Right lobe of liver (tissue), 6 donors: ENCODE data around the gene SSBP3. TPM values are rescaled to one million over a fixed set of nuclear protein-coding genes. Genes with fewer than 3 reads are reported as not detected.

ENCODE experiments used
- ATAC-seq, 4 donors: fragments of 200-7000 bp; cut with Tn5 transposase; one replicate each; pipeline ENCODE4 v1.9.1; 2020; ENCODE audit warnings: mild to moderate bottlenecking in 4 of 4, moderate library complexity in 4 of 4
- DNase-seq, 3 donors: peaks; one replicate each; pipeline ENCODE4 v3.0.0-alpha.2; 2020
- H3K27ac ChIP-seq, 3 donors: fragments of 200-600 bp; one replicate each; pipeline ENCODE4 v1.8.0; 2022
- H3K27me3 ChIP-seq, 2 donors: fragments of 200-600 bp; one replicate each; pipeline ENCODE4 v1.8.0; 2022
- H3K36me3 ChIP-seq, 4 donors: fragments of 200-600 bp; sonication (generic) in 1 of 4; one replicate each; pipeline versions ENCODE4 v1.5.1 to v1.8.0; 2017 to 2022; ENCODE audit warnings: control low read depth in 1 of 4
- H3K4me1 ChIP-seq, 4 donors: fragments of 200-600 bp; sonication (generic) in 1 of 4; one replicate each; pipeline versions ENCODE4 v1.5.1 to v1.8.0; 2017 to 2022; ENCODE audit warnings: control low read depth in 1 of 4
- H3K4me3 ChIP-seq, 3 donors: fragments of 200-600 bp; one replicate each; pipeline ENCODE4 v1.8.0; 2022
- H3K9me3 ChIP-seq, 4 donors: fragments of 200-600 bp; sonication (generic) in 1 of 4; one replicate each; pipeline versions ENCODE4 v1.5.1 to v1.8.0; 2017 to 2022; ENCODE audit warnings: control low read depth in 1 of 4
- POLR2A ChIP-seq: fragments of 450-650 bp; IDR thresholded peaks from one replicate; pipeline ENCODE4 v1.6.1; 2017; ENCODE audit warnings: antibody characterized with exemption, mild to moderate bottlenecking
- WGBS: methylation state at CpG from one replicate; pipeline ENCODE4 v1.1.6; 2018; ENCODE audit warnings: low coverage, low lambda C conversion rate; ENCODE audit not compliant: insufficient coverage; ENCODE audit errors: missing lambda C conversion rate; 5-methylcytosine and 5-hydroxymethylcytosine counted together
- intact Hi-C, 2 donors: fragments of 100-400 bp; cut with DNase I; formaldehyde crosslinking; loops; one replicate each; pipeline versions ENCODE4 v1.11.2 to v1.14.1; 2022
- total RNA-seq, 6 experiments: library from RNA; depleted of rRNA in 2 of 6; stranded (reverse); fragments of >200 nt in 2 of 6; fragmentation: NEBNext Ultra II Directional in 3 of 6; extraction: Animal tissue kit (Norgen Biotek cat#: 25700) in 3 of 6; gene quantifications; one replicate each; pipeline versions ENCODE4 v1.1.0 to v1.2.4, GENCODE V29; 2016 to 2023
- TF ChIP-seq, protein P1 (sequence below), 4 donors: fragments of 200-600 bp in 3 of 4; fragments of 450-650 bp in 1 of 4; IDR thresholded peaks; one replicate each; pipeline versions ENCODE4 v1.5.1 to v1.8.0; 2016 to 2022; ENCODE audit warnings: antibody characterized with exemption in 4 of 4, mild to moderate bottlenecking in 2 of 4
- donor health status: DM: no; HTN: yes; CAD: no.
- donor health status: DM: no; HTN: no; CAD: no.
- donor health status: DM: no; HTN: no; CAD: no.
- donor health status: DM: no; HTN: yes; CAD: no.
- donor health status: DM: no; HTN: yes; CAD: no.

The SSBP3 gene
- total RNA-seq, 6 experiments from 2014 or later, result 19.4 to 34.1 (median 24.4) TPM

- DNase-seq (no peak), ATAC-seq (no peak)
- WGBS, result 97% methylated on average over 5 of the region's 17 CpGs
- Histone ChIP-seq H3K27ac (no peak overlapping the region), H3K4me3 (no peak overlapping the region), H3K4me1 (peaks cover 0 to 27% (median 15%) of the 10 kb centered on the region in 4 donors), H3K36me3 (no peaks in the 10 kb centered on the region), H3K27me3 (no peaks in the 10 kb centered on the region), H3K9me3 (no peaks in the 10 kb centered on the region)
- intact Hi-C loops, result no loop called here
- TF ChIP-seq, protein P1, sequence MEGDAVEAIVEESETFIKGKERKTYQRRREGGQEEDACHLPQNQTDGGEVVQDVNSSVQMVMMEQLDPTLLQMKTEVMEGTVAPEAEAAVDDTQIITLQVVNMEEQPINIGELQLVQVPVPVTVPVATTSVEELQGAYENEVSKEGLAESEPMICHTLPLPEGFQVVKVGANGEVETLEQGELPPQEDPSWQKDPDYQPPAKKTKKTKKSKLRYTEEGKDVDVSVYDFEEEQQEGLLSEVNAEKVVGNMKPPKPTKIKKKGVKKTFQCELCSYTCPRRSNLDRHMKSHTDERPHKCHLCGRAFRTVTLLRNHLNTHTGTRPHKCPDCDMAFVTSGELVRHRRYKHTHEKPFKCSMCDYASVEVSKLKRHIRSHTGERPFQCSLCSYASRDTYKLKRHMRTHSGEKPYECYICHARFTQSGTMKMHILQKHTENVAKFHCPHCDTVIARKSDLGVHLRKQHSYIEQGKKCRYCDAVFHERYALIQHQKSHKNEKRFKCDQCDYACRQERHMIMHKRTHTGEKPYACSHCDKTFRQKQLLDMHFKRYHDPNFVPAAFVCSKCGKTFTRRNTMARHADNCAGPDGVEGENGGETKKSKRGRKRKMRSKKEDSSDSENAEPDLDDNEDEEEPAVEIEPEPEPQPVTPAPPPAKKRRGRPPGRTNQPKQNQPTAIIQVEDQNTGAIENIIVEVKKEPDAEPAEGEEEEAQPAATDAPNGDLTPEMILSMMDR (IDR thresholded peaks at IDR 0.05), result no peak
- no peak for TF ChIP-seq POLR2A
These were observed 53.4 kb downstream of the SSBP3 start for GRCh38 chr1:54352755-54353154.

DNA sequence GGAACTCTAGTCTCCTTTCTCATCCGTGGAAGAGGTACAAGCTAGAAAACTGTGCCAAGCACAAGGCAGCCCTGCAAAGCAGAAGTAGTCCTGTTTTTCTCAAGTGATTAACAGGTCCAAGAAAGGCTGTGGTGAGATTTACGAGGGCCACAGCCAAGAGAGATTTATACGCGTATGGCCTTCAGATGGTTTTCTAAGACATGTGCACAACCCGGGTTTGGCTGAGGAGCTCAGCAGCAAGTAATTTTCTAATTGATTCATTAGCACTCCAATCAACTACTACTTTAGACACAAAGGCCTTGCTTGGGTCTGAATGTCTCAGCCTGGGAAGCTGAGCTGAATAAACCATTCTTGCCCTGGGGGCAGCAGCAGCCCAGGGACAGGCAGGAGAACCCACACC lies 55.8 kb downstream of the SSBP3 start:
- H3K4me1 ChIP-seq, result peaks cover 0 to 16% (median 5%) of the 10 kb centered on the region in 4 donors
- DNase-seq (no peak), ATAC-seq (no peak)
- no peaks in the 10 kb centered on the region for H3K27me3 ChIP-seq
- TF ChIP-seq POLR2A, result no peak
- TF ChIP-seq, protein P1 (IDR thresholded peaks at IDR 0.05), result no peak
- no peaks in the 10 kb centered on the region for H3K36me3 ChIP-seq
- intact Hi-C loops, result no loop called here
- WGBS, result 73% methylated on average over 1 of the region's 5 CpGs
- no peaks in the 10 kb centered on the region for H3K9me3 ChIP-seq
- H3K4me3 ChIP-seq, result no peak overlapping the region
- no peak overlapping the region for H3K27ac ChIP-seq

DNA sequence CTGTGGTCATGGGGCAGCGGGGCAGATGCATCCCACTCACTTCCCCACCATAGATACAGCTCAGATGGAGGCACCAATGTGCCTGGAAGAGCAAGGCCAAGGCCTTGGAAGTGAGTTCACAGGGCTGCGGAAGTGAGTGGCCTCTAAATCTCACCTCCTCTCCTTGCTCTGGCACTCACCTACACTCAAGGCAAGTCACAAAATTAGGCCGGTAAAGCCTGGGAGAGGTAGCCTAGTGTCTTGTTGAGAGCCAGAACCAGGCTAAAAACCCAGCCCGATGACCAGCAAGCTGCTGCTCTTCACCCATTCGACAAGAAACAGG lies 57.5 kb downstream of the SSBP3 start:
- Histone ChIP-seq H3K4me3 (no peak overlapping the region), H3K27ac (peak overlapping the region in 1 of 3 donors; percentile 25), H3K4me1 (peaks cover 0 to 16% (median 5%) of the 10 kb centered on the region in 4 donors), H3K9me3 (no peaks in the 10 kb centered on the region), H3K36me3 (no peaks in the 10 kb centered on the region), H3K27me3 (no peaks in the 10 kb centered on the region)
- 92% methylated on average over 3 of the region's 5 CpGs for WGBS
- TF ChIP-seq, protein P1 (IDR thresholded peaks at IDR 0.05), result no peak
- no peak for TF ChIP-seq POLR2A
- ATAC-seq (peak in 1 of 4 donors; percentile 24), DNase-seq (no peak)
- intact Hi-C loops, result no loop called here

DNA sequence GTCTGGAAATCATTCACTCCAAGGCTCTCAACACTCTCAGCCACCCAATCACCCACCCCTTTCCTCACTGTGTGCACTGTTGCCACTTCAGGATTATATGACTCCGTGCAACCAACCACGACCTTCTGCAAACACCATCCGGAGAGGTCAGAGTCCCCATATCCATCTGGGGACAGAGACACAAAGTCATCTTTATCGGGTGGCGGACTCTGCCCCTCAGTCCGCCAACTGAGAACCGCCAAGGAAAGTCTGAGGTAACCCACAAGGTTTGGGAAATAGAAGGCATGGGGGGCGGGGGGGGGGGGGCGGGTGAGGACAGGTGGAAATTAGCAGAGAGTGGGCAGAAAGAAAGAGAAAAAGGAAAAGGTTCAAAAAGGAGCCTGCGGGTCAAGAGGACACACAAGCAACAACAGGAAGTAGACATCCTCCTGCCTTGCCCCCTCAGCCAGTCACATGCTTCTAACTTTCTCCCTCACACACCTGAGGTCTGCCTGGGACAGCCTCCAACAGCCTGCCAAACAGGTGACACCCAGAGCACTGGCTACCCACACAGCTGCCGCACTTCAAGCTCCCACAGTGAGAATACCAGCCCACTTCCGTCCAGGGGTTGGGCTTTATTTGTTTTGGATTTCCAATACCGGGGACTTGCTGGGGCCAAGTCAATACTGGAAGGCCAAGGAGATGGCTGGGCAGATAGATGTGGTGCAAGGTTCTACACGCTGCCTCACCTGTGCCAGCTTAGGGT lies 58.1 kb downstream of the SSBP3 start:
- no peaks in the 10 kb centered on the region for H3K36me3 ChIP-seq
- H3K4me1 ChIP-seq, result peaks cover 0 to 16% (median 5%) of the 10 kb centered on the region in 4 donors
- intact Hi-C loops, result no loop called here
- TF ChIP-seq, protein P1 (IDR thresholded peaks at IDR 0.05), result no peak
- no peak for TF ChIP-seq POLR2A
- DNase-seq, result peak in 2 of 3 donors; percentile 37 to 62
- 23% methylated on average over 10 of the region's 14 CpGs for WGBS
- peak overlapping the region in 2 of 3 donors; percentile 25 to 39 for H3K27ac ChIP-seq
- no peak overlapping the region for H3K4me3 ChIP-seq
- H3K9me3 ChIP-seq, result no peaks in the 10 kb centered on the region
- H3K27me3 ChIP-seq, result no peaks in the 10 kb centered on the region
- ATAC-seq, result peak; percentile 81 to 90 (median 88)
